HEK293 (cell line): ENCODE data around the gene ACTN4.

Experiments
- CTCF ChIA-PET: fragments of 350-600 bp; formaldehyde crosslinking; extraction: SDS; loops from one replicate; lab custom pipeline; 2021; ENCODE audit warnings: antibody characterized with exemption; lab: Yijun Ruan, JAX
- POLR2A ChIA-PET: fragments of 300-600 bp; formaldehyde crosslinking; extraction: SDS; loops from one replicate; lab custom pipeline; 2020; ENCODE audit warnings: antibody characterized with exemption, inconsistent platforms; lab: Yijun Ruan, JAX
- H3K27ac ChIP-seq: fragments of 200-500 bp; sonication (Bioruptor generic); 2 replicates; pipeline ENCODE4 v1.5.1; 2014; ENCODE audit warnings: low read depth, low read length, control low read depth, inconsistent platforms; ENCODE audit errors: extremely low read depth
- H3K36me3 ChIP-seq, 2 experiments: fragments of 200-500 bp in 1 of 2; sonication (Bioruptor generic) in 1 of 2; 1 replicate in 1 of 2; 2 replicates in 1 of 2; pipeline ENCODE4 v1.5.1; 2014 to 2017; ENCODE audit warnings: inconsistent platforms in 2 of 2, low read length in 2 of 2; ENCODE audit not compliant: control insufficient read depth in 2 of 2, insufficient read depth in 1 of 2
- H3K4me1 ChIP-seq: fragments of 200-500 bp; sonication (Bioruptor generic); 2 replicates; pipeline ENCODE4 v1.5.1; 2014; ENCODE audit warnings: mild to moderate bottlenecking, low read length, inconsistent platforms; ENCODE audit not compliant: control insufficient read depth, insufficient read depth
- H3K4me3 ChIP-seq: 2 replicates; pipeline ENCODE4 v1.5.1; 2011; ENCODE audit warnings: low read depth, mild to moderate bottlenecking, control low read depth, low read length, moderate library complexity
- H3K9me3 ChIP-seq: fragments of 200-500 bp; sonication (Bioruptor generic); 2 replicates; pipeline ENCODE4 v1.5.1; 2014; ENCODE audit warnings: low read depth, low read length, inconsistent platforms; ENCODE audit not compliant: control insufficient read depth, insufficient read depth
- EGR2 ChIP-seq: fragments of 450-650 bp; formaldehyde crosslinking; IDR thresholded peaks from 2 replicates; pipeline ENCODE4 v1.5.1; 2016; ENCODE audit warnings: low read depth, missing biosample characterization, missing genetic modification characterization
- HIC1 ChIP-seq: fragments of 450-650 bp; formaldehyde crosslinking; IDR thresholded peaks from 2 replicates; pipeline ENCODE4 v1.5.1; 2016; ENCODE audit warnings: missing biosample characterization, missing genetic modification characterization
- OSR2 ChIP-seq: fragments of 450-650 bp; formaldehyde crosslinking; IDR thresholded peaks from 2 replicates; pipeline ENCODE4 v1.5.1; 2016; ENCODE audit warnings: missing biosample characterization, missing genetic modification characterization
- SCRT1 ChIP-seq: fragments of 450-650 bp; formaldehyde crosslinking; IDR thresholded peaks from 2 replicates; pipeline ENCODE4 v1.5.1; 2016; ENCODE audit warnings: missing biosample characterization, missing genetic modification characterization, borderline replicate concordance
- ZBTB1 ChIP-seq: fragments of 450-650 bp; formaldehyde crosslinking; IDR thresholded peaks from 2 replicates; pipeline ENCODE4 v1.5.1; 2016; ENCODE audit warnings: missing biosample characterization, missing genetic modification characterization
- ZBTB44 ChIP-seq: fragments of 450-650 bp; IDR thresholded peaks from 2 replicates; pipeline ENCODE4 v1.5.1; 2018; ENCODE audit warnings: missing biosample characterization, mild to moderate bottlenecking, missing genetic modification characterization
- ZBTB48 ChIP-seq: fragments of 450-650 bp; formaldehyde crosslinking; IDR thresholded peaks from 2 replicates; pipeline ENCODE4 v1.5.1; 2016; ENCODE audit warnings: missing biosample characterization, missing genetic modification characterization
- ZFHX2 ChIP-seq: fragments of 450-650 bp; formaldehyde crosslinking; conservative IDR thresholded peaks from 2 replicates; pipeline ENCODE4 v1.5.1; 2016; ENCODE audit warnings: missing biosample characterization, missing genetic modification characterization
- ZFP69B ChIP-seq: fragments of 450-650 bp; formaldehyde crosslinking; IDR thresholded peaks from 2 replicates; pipeline ENCODE4 v1.5.1; 2016; ENCODE audit warnings: missing biosample characterization, missing genetic modification characterization
- ZNF146 ChIP-seq: fragments of 450-650 bp; formaldehyde crosslinking; IDR thresholded peaks from 2 replicates; pipeline ENCODE4 v1.5.1; 2016; ENCODE audit warnings: missing biosample characterization, missing genetic modification characterization
- ZNF155 ChIP-seq: fragments of 450-650 bp; formaldehyde crosslinking; IDR thresholded peaks from 2 replicates; pipeline ENCODE4 v1.5.1; 2016; ENCODE audit warnings: missing biosample characterization, missing genetic modification characterization
- ZNF223 ChIP-seq: fragments of 450-650 bp; formaldehyde crosslinking; IDR thresholded peaks from 2 replicates; pipeline ENCODE4 v1.5.1; 2016; ENCODE audit warnings: missing biosample characterization, missing genetic modification characterization
- ZNF366 ChIP-seq: fragments of 450-650 bp; formaldehyde crosslinking; conservative IDR thresholded peaks from 2 replicates; pipeline ENCODE4 v1.5.1; 2016; ENCODE audit warnings: missing biosample characterization, missing genetic modification characterization
- ZNF391 ChIP-seq: fragments of 450-650 bp; formaldehyde crosslinking; IDR thresholded peaks from 2 replicates; pipeline ENCODE4 v1.5.1; 2016; ENCODE audit warnings: low read depth, missing biosample characterization, missing genetic modification characterization, borderline replicate concordance
- ZNF433 ChIP-seq: fragments of 450-650 bp; formaldehyde crosslinking; IDR thresholded peaks from 2 replicates; pipeline ENCODE4 v1.5.1; 2016; ENCODE audit warnings: missing biosample characterization, missing genetic modification characterization, low read depth
- ZNF501 ChIP-seq: fragments of 450-650 bp; formaldehyde crosslinking; IDR thresholded peaks from 2 replicates; pipeline ENCODE4 v1.5.1; 2016; ENCODE audit warnings: missing biosample characterization, missing genetic modification characterization
- ZNF521 ChIP-seq: fragments of 450-650 bp; formaldehyde crosslinking; IDR thresholded peaks from 2 replicates; pipeline ENCODE4 v1.5.1; 2017; ENCODE audit warnings: missing biosample characterization, mild to moderate bottlenecking, missing genetic modification characterization
- ZNF530 ChIP-seq: fragments of 450-650 bp; formaldehyde crosslinking; IDR thresholded peaks from 2 replicates; pipeline ENCODE4 v1.5.1; 2016; ENCODE audit warnings: low read depth, missing biosample characterization, missing genetic modification characterization
- ZNF548 ChIP-seq: fragments of 450-650 bp; formaldehyde crosslinking; IDR thresholded peaks from 2 replicates; pipeline ENCODE4 v1.5.1; 2016; ENCODE audit warnings: missing biosample characterization, missing genetic modification characterization
- ZNF596 ChIP-seq: fragments of 450-650 bp; IDR thresholded peaks from 2 replicates; pipeline ENCODE4 v1.5.0; 2018; ENCODE audit warnings: missing biosample characterization, mild to moderate bottlenecking, missing genetic modification characterization, moderate library complexity
- ZNF600 ChIP-seq: fragments of 450-650 bp; formaldehyde crosslinking; IDR thresholded peaks from 2 replicates; pipeline ENCODE4 v1.5.1; 2016; ENCODE audit warnings: missing biosample characterization, missing genetic modification characterization
- ZNF623 ChIP-seq: fragments of 450-650 bp; formaldehyde crosslinking; IDR thresholded peaks from 2 replicates; pipeline ENCODE4 v1.5.1; 2016; ENCODE audit warnings: missing biosample characterization, missing genetic modification characterization
- ZNF629 ChIP-seq: fragments of 450-650 bp; formaldehyde crosslinking; IDR thresholded peaks from 2 replicates; pipeline ENCODE4 v1.5.1; 2017; ENCODE audit warnings: missing biosample characterization, missing genetic modification characterization
- ZNF658 ChIP-seq: fragments of 450-650 bp; formaldehyde crosslinking; IDR thresholded peaks from 2 replicates; pipeline ENCODE4; 2016; ENCODE audit warnings: missing biosample characterization, missing genetic modification characterization
- ZNF677 ChIP-seq: fragments of 450-650 bp; IDR thresholded peaks from 2 replicates; pipeline ENCODE4 v1.5.0; 2018; ENCODE audit warnings: missing biosample characterization, mild to moderate bottlenecking, missing genetic modification characterization, moderate library complexity
- ZNF843 ChIP-seq: fragments of 450-650 bp; formaldehyde crosslinking; IDR thresholded peaks from 2 replicates; pipeline ENCODE4 v1.5.1; 2016; ENCODE audit warnings: missing biosample characterization, missing genetic modification characterization

ACTN4 gene

GRCh38 chr19:38684078-38684861 lies 36.8 kb downstream of the ACTN4 start (continued):
- TF ChIP-seq ZNF521 (tag by site-specific recombination) = no peak
- TF ChIP-seq ZBTB48 (tag by site-specific recombination) = peak; percentile 95
- 0 out of 2 replicates have a peak, but pooled peaks have one; percentile 6 for TF ChIP-seq SCRT1
- 0 out of 2 replicates have a peak, but pooled peaks have one; percentile 42 for TF ChIP-seq ZBTB1 (tag by site-specific recombination)
- no peak for TF ChIP-seq ZNF596 (tag by site-specific recombination)
- TF ChIP-seq ZNF366 (tag by site-specific recombination) = peak; percentile 98
- peak; percentile 78 for TF ChIP-seq ZBTB44 (tag by site-specific recombination)
- TF ChIP-seq ZNF501 (tag by site-specific recombination) = peak; percentile 91
- no peak for TF ChIP-seq ZNF155 (tag by site-specific recombination)
- TF ChIP-seq OSR2 (tag by site-specific recombination) = peak; percentile 82
- peak; percentile 70; the same call in 1 of the 2 replicates for TF ChIP-seq ZNF600 (tag by site-specific recombination)
- peak; percentile 99 for TF ChIP-seq ZNF629 (tag by site-specific recombination)
- TF ChIP-seq ZFP69B (tag by site-specific recombination) = peak; percentile 52; the same call in 1 of the 2 replicates
- no peak for TF ChIP-seq ZNF677
- no peak for TF ChIP-seq ZNF433 (tag by site-specific recombination)
- no peak for TF ChIP-seq ZNF658 (tag by site-specific recombination)
- no peak for TF ChIP-seq EGR2 (tag by site-specific recombination)
- peak; percentile 59 for TF ChIP-seq ZNF223 (tag by site-specific recombination)
- peak; percentile 83 for TF ChIP-seq ZNF843 (tag by site-specific recombination)
- TF ChIP-seq ZNF530 (tag by site-specific recombination) = no peak
- TF ChIP-seq, all 188 proteins: peak for 90

GRCh38 chr19:38684862-38685665 lies 37.6 kb downstream of the ACTN4 start:
- TF ChIP-seq ZNF548 (no peak), EGR2 (tag by site-specific recombination) (peak; percentile 78), HIC1 (tag by site-specific recombination) (0 out of 2 replicates have a peak, but pooled peaks have one; percentile 19), ZFP69B (tag by site-specific recombination) (peak; percentile 33; the same call in 1 of the 2 replicates), ZNF623 (tag by site-specific recombination) (no peak), ZNF391 (peak; percentile 30; the same call in 1 of the 2 replicates), ZFHX2 (tag by site-specific recombination) (peak; percentile 81), ZNF146 (tag by site-specific recombination) (0 out of 2 replicates have a peak, but pooled peaks have one; percentile 7)
- TF ChIP-seq, all 188 proteins: peak for 6
- ChIA-PET CTCF (interaction anchor here (0.5 to 1.5 kb wide), 9 partner anchors 11 to 350 kb away, joined by 3 to 7 read pairs (median 4); partner anchors contain the start of genes ACTN4 and CATSPERG), POLR2A (interaction anchor here (1.0 to 1.7 kb wide), 3 partner anchors 18 to 37 kb away, joined by 3 to 19 read pairs (median 8); partner anchors contain the start of gene ACTN4)
- Histone ChIP-seq H3K36me3 (peaks cover under 1 to 23% of the 10 kb centered on the region in 2 experiments), H3K9me3 (no peaks in the 10 kb centered on the region), H3K27ac (peak overlapping the region; percentile 98), H3K4me1 (peaks cover 41% of the 10 kb centered on the region), H3K4me3 (no peak overlapping the region)
